LNCAP (cell line): ENCODE results near the gene ZMAT5.

ENCODE experiments used
- CTCF ChIP-seq: fragments of 450-650 bp; IDR thresholded peaks from 2 replicates; pipeline ENCODE4 v1.5.1; 2017; ENCODE audit warnings: mild to moderate bottlenecking

ZMAT5 gene

DNA sequence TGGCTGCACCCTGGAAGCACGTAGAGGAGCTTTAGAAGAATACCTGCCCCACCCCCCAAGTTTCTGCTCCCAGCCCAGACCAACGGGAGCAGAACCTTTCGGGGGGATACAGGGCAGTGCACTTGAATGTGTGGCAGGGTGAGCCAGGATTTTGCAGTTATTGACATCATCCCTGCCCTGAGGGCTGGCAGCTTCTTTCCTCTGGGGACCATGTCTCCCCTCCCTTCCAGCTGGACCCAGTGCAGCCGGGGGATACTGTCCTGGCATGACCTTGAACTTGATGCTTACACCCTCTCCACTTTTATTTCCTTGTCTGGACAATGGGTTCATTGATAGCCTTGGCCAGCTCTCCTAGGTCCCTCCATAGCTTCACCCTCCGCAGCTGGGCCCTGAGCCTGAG lies 51.1 kb downstream of the ZMAT5 start:
- TF ChIP-seq CTCF: no peak

DNA sequence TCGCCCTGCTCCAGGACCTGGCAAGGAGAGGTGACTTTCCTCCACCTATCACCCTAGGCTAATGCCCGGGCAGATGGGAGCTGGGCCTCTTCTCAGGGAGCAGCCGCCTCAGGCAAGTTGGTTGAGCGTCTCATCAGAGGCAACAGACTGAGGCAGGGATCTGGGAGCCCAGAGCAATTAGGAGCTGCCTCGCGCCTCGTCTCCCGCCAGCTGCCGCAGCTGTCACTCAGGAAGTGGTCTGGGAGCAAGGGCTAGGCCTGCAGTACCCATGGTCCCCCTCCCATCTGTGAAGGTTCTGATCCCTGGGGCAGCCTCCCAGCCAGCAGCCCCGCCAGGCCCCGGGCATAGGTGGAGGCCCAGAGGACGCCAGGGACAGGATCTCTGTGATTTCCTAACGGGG lies 51.6 kb downstream of the ZMAT5 start:
- no peak for TF ChIP-seq CTCF

DNA sequence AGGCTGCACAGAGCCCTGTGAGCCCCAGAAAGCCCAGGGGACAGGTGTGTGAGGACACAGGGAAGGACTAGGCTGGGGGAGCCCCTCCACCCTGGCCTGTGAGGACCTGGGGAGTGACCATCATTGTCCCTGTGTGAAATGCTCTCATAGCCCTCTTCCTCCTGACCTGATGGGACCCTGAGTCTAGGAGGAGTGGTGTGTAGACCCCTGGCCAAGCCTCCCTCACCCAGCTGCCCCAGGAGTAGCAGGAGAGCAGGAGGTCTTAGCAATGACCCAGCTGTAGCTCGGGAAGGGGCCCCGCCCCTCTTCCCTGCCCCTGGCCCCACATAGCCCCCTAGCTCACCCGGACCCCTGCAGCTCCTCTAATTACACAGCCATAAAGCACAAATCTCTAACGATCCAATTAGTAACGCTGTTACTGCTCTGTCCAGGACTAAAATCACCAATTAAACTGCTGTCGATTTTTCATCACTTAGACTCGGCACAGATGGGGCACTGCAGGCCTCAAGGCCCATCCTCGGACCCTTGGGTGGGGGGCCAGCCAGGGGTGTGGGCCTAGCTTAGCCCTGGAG lies 53.6 kb downstream of the ZMAT5 start:
- no peak for TF ChIP-seq CTCF

DNA sequence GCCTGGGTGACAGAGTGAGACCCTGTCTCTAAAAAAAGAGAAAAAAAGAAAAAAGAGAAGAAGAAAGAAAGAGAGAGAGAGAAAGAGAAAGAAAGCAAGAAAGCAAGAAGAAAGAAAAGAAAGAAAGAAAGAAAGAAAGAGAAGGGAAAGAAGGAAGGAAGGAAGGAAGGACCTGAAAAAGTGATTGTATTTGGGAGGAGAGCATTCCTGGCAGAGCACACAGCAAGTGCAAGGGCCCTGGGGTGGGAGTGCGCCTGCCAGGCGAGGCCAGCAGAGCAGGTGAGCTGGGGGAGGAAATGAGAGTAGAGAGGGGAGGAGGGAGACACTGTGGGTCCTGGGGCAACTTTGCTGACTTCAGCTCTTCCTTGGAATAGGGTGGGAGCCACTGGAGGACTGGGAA lies 54.7 kb downstream of the ZMAT5 start:
- no peak for TF ChIP-seq CTCF

DNA sequence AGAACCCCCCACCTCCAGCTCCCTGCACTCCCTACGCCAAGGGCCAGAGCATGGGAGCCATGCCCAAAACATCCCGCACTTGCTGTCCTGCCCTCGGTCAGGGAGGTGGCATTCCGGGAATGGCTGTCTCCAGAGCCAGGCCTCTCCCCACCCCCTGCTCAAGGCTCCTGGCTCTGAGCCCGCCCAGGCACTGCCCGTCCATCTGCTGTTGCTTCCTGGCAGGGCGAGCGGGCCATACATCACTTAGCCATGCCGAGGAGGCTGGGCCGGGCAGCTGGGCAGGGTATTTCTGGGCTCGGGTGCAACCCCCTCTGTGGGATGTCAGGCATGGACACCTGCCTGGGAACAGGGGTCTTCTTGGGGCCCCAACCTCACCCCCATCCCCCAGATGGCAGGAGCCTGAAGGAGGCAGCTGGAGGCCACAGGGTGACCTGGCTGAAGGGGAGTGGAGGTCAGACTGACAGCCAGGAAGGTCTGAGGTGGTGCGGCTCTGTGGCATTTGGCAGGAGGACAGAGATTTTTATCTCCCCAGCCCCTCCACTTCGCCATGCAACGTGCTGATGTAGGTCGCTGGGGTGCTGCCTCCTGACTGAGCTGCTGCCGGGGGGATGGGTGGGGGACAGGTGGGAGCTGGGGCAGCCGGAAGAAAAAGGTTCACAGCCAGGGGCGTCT lies 55.7 kb downstream of the ZMAT5 start:
- TF ChIP-seq CTCF: no peak

GRCh38 chr22:29710193-29710592 lies 56.6 kb downstream of the ZMAT5 start:
- TF ChIP-seq CTCF: no peak

- no peak for TF ChIP-seq CTCF
These were observed 59.3 kb downstream of the ZMAT5 start for GRCh38 chr22:29707471-29707870.

DNA sequence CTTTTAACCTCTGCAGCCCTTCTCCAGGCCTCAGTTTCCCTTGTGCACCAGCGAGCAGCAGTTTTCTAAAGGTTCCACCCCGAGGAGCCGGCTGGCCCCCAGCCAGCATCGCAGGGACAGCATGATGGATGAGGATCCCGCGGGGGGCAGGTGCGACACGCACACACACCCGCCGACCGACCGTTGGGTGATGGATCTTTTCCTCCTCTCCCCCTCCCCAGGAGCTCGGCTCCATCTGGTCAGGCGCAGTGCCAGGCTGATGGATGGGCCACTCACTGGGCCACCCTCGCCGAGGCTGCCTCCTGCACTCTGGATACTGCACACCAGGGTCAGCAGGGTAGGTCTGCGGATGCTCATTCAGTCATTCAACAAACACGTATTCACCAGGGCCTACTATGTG lies 59.8 kb downstream of the ZMAT5 start:
- TF ChIP-seq CTCF: no peak
